Activated CD8-positive, alpha-beta memory T cell treated with anti-CD3 and anti-CD28 coated beads for 48 hours (primary cell): ENCODE data around the gene EPB41L4A.
"Not testable (repeated sequence)": the region's sequence is repeated elsewhere in the genome, so short reads cannot be mapped to it uniquely, and the experiment has no call there.

ENCODE experiments used
- DNase-seq, 3 experiments: peaks; one replicate each; pipeline ENCODE4 v3.0.0-alpha.2; 2020; ENCODE audit warnings: low read depth in 2 of 3, low spot score in 2 of 3

The EPB41L4A gene

GRCh38 chr5:112263469-112263868 is 155.6 kb downstream of the EPB41L4A start:
- no peak for DNase-seq

GRCh38 chr5:112258571-112258970 is 160.5 kb downstream of the EPB41L4A start:
- DNase-seq, result no peak

- no peak for DNase-seq
Observed at GRCh38 chr5:112257976-112258375, 161.1 kb downstream of the EPB41L4A start.

- DNase-seq, result no peak
Observed at GRCh38 chr5:112257005-112257404, 162.1 kb downstream of the EPB41L4A start.

GRCh38 chr5:112254303-112254702 is 164.8 kb downstream of the EPB41L4A start:
- no peak for DNase-seq

- no peak for DNase-seq
Observed at GRCh38 chr5:112253478-112254250, 165.4 kb downstream of the EPB41L4A start.

GRCh38 chr5:112250551-112250950 is 168.5 kb downstream of the EPB41L4A start:
- no peak for DNase-seq

- DNase-seq, result no peak
Observed at GRCh38 chr5:112248623-112249022, 170.5 kb downstream of the EPB41L4A start.

GRCh38 chr5:112247960-112248359 is 171.1 kb downstream of the EPB41L4A start:
- DNase-seq, result no peak

- no peak for DNase-seq
Observed at GRCh38 chr5:112245656-112246055, 173.4 kb downstream of the EPB41L4A start.

- no peak for DNase-seq
Observed at GRCh38 chr5:112239996-112240395, 179.1 kb downstream of the EPB41L4A start.

- DNase-seq, result no peak
Observed at GRCh38 chr5:112238473-112238872, 180.6 kb downstream of the EPB41L4A start.

GRCh38 chr5:112237456-112237855 is 181.6 kb downstream of the EPB41L4A start:
- no peak for DNase-seq

GRCh38 chr5:112234000-112234399 is 185.1 kb downstream of the EPB41L4A start:
- DNase-seq, result no peak

- DNase-seq, result no peak
Observed at GRCh38 chr5:112232667-112233066, 186.4 kb downstream of the EPB41L4A start.

GRCh38 chr5:112230606-112231005 is 188.5 kb downstream of the EPB41L4A start:
- no peak for DNase-seq

- DNase-seq, result no peak
Observed at GRCh38 chr5:112228667-112229066, 190.4 kb downstream of the EPB41L4A start.

- DNase-seq, result no peak
Observed at GRCh38 chr5:112227911-112228631, 191.0 kb downstream of the EPB41L4A start.

- no peak for DNase-seq
Observed at GRCh38 chr5:112226215-112226614, 192.9 kb downstream of the EPB41L4A start.

GRCh38 chr5:112222997-112223396 is 196.1 kb downstream of the EPB41L4A start:
- not testable (repeated sequence) for DNase-seq

- DNase-seq, result no peak
Observed at GRCh38 chr5:112221128-112221527, 197.9 kb downstream of the EPB41L4A start.

GRCh38 chr5:112219000-112219399 is 200.1 kb downstream of the EPB41L4A start:
- DNase-seq, result no peak
